GM19238 (cell line): ENCODE results near the gene KDM4C.
"Not testable (repeated sequence)": the region's sequence is repeated elsewhere in the genome, so short reads cannot be mapped to it uniquely, and the experiment has no call there.

ENCODE experiments used
- DNase-seq: peaks from one replicate; pipeline ENCODE4 v3.0.0; 2011; ENCODE audit warnings: low spot score; ENCODE audit not compliant: insufficient read length

Gene KDM4C

DNA sequence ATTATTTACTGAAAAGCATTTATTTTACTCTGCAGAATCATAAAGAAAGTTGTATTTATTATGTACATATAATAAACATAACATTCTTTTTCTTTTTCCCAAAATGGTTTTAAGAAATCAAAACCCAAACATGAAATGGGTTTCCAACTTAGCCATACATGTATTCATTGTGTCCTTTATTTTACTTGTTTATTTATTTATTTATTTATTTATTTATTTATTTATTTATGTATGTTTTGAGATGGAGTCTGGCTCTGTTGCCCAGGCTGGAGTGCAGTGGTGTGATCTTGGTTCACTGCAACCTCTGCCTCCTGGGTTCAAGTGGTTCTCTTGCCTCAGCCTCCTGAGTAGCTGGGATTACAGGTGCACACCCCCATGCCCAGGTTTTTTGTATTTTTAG lies 273.2 kb downstream of the KDM4C start:
- DNase-seq, result not testable (repeated sequence)

DNA sequence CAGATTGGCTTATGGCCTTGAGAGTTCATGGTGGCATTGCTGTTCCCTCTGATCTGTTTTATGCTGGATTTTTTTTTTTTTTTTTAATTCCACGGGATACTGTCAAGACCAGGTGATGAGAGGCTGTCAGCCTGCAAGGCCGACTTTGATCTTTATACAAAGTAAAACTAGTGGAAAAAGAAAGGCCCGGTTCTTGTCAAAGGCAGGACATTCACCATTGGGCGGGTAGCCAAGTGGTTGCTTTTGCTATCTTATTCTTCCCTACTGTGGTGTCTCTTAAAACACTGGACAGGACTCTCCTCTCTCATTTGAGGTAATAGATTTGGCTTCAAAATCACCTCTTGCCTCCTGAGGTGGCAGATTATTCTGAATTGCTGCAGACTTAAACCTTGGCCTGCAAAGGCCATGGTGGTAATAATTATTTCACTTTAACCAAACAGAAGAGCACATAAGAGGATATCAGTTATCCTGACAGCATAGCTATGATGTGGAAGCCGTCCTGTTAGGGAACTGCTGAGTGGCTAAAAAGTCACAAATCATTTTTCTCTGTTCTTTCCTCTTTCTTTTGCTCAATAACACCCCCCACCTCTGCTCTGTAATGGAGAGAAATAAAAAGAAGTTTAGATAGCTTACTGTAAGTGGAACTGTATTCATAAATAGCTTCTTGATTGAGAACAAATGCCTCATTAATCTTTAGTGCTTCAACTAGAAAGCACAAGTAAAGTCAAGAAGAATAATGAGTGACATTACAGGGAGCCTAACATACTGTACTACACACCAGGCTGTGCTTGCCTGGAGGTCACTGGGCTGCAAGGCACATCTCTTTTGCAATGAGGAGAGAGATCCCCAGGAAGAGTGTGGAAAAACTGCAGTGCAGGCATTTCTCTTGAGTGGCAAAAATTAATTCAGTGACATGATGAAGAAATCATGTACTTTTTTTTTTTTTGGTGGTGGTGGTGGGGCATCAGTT lies 275.6 kb downstream of the KDM4C start:
- no peak for DNase-seq

DNA sequence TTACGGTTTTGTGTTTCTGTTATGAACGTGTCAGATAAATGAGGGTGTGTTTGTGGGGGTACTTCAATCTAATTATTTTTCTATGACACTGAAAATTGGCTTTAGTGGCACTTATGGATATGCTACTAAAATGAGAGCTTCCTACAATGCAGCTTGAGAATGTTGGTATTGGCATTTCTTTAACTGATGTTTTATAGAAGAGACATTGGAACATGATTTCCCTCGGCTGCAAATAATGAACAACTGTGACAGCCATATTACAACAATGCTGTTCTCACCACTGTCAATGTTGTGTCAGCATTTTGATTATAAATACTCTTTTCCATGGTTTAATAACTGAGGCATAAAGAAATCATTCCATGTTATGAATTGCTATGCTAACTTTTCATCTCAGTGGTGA lies 279.4 kb downstream of the KDM4C start:
- DNase-seq, result no peak

- DNase-seq, result no peak
These were observed 284.4 kb downstream of the KDM4C start for GRCh38 chr9:7042124-7042523.

GRCh38 chr9:7045361-7045760 lies 287.6 kb downstream of the KDM4C start:
- DNase-seq, result no peak

DNA sequence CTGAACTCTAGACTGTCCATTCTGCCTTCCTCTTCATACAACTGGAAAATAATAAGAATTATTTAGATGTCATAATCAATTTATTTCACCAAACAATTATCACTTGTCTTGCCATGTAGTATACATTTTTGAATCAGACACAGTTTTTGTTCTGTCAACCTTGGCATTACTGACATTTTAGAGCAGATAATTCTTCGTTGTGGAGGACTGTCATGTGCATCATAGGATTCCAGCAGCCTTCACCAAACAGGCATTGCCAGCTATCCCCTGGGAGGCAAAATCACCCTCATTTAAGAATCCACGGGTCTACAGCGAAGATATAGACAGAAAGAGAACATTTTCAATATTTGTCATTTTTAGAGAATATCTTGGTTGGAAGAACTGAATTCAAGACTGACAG lies 293.9 kb downstream of the KDM4C start:
- no peak for DNase-seq

DNA sequence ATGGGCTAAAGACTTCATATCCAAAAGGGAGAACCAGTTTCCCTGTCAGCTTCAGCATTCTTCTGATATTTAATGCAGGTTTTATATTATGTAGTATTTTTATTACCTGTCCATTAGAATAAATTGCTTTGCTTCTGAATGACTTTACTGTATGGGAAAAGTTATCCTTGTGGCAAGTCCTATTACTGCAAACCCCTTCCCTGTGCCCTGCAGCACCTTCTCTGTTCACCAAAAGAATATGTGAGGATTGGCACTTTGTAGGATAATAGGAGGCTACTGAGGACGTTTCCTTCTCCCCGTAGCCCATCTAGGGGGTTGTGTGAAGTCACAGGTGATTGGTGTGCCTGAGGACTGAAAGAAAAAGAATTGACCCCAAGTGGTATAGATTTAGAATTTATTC lies 296.1 kb downstream of the KDM4C start:
- no peak for DNase-seq

DNA sequence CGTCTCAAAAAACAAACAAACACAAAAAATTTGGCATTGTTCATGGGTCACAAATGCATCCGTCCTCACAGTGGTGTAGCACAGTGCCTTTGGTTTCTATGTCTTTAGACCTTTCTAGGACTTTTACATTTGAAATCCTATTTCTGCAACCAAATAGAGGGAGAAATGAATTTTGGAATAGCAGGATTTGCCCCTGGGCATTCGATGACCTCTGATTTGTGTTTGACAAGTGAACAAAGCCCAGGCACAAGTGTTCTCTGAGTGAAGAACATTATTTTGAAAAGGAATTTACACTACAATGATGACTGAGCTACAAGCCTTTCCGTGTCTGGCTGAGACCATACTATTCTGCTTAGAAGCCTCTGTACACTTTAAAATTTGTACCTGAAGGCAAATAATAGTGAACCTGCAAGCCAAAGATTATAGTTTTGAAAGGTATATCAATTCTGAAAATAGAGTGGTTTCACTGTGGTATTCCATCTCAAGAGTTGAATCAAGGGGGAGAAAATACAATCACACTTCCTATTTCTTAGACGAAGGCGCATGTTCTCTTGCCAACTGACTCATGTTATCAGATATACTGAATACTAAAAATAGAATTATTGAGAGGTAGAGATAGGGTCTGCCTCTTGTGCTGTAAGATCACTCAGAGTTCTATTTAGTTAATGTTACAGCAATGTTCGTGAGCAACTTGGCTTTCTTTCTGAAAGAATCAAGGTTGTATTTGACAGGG lies 297.6 kb downstream of the KDM4C start:
- no peak for DNase-seq

- DNase-seq, result no peak
These were observed 298.5 kb downstream of the KDM4C start for GRCh38 chr9:7056254-7056653.

DNA sequence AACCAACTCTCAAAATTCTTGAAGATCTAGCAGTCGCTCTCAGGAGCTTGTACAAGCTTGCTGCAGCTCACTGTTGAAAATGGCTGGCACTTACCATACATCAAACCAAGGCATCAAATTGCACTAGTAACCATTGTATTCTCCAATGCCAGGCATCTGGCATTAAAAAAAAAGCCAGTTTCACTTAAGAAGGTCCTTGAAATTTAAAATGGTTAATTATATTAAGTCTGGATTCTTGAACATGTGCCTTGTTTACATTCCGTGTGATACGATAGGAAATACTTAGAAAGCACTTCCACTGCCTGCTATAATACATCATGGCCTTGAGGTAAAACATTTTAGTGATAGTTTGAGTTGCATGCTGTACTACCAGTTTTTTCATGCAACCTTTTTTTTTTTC lies 300.7 kb downstream of the KDM4C start:
- no peak for DNase-seq

- no peak for DNase-seq
These were observed 309.4 kb downstream of the KDM4C start for GRCh38 chr9:7067169-7067568.

DNA sequence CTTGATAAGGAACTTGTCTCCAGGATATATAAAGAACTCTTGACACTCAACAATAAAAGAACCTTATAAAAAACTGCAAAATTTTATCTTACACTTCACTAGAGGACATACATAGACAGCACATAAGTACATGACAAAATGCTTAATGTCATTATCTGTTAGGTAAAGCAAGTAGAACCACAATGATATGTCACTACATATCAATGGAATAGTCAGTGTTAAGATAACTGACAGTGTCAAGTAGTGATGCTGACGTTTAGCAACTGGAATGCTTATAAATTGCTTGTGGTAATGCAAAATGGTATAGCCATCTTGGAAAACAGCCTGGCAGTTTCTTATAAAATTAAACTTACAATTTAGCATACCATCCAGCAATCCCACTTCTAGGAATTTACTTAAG lies 314.1 kb downstream of the KDM4C start:
- no peak for DNase-seq

DNA sequence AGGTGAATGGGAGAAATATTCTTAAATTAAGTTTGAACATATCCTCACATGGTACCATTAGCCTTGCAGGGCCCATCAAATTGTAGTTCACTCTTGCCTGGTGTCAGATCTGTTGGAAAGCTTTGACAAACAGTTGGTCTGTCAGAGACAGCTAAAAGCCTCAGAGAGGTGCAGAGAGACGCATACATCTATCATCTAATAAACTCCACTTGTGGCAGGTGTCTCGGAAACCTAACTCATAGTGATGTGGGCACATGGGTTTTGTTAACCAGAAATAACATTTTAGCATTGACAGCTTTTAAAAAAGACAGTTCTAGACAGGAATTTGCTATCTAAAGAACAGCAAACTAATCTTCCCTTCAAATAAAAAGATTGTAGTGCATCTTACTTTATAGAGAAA lies 315.9 kb downstream of the KDM4C start:
- no peak for DNase-seq

DNA sequence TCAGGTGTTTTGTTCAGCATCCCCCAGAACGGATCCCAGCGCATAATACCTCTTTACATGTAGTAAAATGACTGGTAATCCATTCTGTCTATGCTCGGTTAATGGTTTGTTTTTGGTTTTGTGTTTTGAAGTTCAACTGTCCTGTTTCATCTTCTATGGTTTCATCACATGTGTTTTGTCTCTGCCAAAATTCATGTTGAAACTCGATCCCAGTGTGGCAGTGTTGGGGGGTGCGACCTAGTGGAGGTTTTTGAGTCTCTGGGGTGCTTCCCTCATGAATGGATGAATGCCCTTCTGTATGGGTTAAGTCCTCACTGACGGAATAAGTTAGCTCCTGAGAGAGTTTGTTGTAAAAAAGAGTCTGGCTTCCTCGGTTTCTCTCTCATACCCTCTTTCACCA lies 317.4 kb downstream of the KDM4C start:
- no peak for DNase-seq

DNA sequence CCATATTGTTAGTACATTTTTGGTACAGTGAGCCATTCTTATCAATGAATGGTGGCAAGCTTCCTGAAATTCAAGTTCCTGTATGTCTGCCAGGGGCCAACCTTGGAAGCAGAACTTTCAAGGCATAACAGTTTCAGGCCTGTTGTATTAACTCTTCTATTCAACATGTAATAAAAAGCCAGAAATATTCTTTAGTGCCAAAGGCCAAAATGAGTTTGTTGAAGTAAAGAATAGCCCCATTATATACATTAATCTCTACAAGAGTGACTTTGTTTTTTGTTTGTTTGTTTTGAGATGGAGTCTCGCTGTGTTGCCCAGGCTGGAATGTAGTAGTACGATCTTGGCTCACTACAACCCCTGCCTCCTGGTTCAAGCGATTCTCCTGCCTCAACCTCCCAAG lies 321.3 kb downstream of the KDM4C start:
- no peak for DNase-seq

GRCh38 chr9:7081065-7081600 lies 323.4 kb downstream of the KDM4C start:
- no peak for DNase-seq

DNA sequence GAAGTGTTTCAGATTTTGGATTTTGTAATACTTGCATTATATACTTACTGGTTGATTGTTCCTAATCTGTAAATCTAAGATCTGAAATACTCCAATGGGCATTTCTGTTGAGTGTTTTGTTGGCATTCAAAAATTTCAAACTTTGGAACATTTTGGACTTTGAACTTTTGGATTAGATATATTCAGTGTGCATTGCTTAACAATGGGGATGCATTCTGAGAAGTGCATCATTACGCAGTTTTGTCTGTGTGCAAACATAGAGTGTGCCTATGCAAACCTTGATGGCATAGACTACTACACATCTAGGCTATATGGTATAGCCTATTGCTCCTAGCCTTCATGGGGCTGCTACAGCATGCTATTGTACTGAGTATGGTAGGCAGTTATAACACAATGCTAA lies 325.4 kb downstream of the KDM4C start:
- DNase-seq, result no peak

GRCh38 chr9:7085357-7085756 lies 327.6 kb downstream of the KDM4C start:
- no peak for DNase-seq

GRCh38 chr9:7086389-7086788 lies 328.6 kb downstream of the KDM4C start:
- DNase-seq, result no peak

DNA sequence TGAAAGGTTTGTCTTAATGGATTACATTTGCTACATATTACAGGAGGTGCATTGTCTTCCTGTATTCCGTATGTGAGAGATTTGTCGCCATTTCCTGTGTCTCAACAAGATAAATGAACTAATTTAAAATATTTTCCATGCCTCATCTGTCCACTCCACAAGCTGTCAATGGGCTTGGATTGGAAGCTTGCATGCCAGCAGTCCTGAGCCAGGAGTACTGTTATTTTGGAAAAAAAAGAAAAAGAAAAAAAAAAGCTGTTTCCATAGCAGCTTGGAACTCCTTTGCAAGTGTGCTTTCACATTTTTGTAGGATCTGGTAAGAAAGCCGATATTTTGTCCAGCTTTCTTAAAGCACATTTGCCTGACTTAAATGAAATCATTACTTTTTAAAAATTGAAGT lies 330.8 kb downstream of the KDM4C start:
- no peak for DNase-seq

GRCh38 chr9:7089406-7090193 lies 331.8 kb downstream of the KDM4C start:
- DNase-seq, result no peak

DNA sequence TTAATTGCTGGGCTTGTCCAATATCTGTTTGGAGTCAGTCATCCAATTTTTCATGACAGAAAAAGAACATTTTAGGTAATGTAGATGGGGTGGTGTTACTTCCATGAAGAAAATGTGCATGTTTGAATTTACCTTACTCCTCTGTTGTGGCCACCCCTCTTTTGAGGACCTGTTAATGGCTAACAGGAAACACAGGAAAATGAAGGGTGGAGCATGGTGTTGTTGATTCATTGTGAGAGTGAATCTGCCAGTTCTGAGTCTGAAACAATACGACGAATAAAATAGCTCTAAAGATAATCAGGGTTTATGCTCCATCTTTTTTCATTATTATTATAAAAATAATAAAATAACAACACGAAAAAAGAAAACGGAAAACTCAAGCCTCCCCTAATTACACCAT lies 335.3 kb downstream of the KDM4C start:
- DNase-seq, result no peak
